ENCODE results near the gene FNIP1. TPM values are rescaled to one million over a fixed set of nuclear protein-coding genes. Genes with fewer than 3 reads are reported as not detected.

FNIP1 gene
- total RNA-seq, 1 donor from 2014 or later = 30.6 TPM

- no peak for TF ChIP-seq CTCF (IDR thresholded peaks at IDR 0.05; ENCODE audit: unreplicated experiment)
- Mint-ChIP-seq H3K4me1 (ENCODE audit: unreplicated experiment) (no peaks in the 10 kb centered on the region), H3K4me3 (ENCODE audit: unreplicated experiment) (no peak overlapping the region), H3K9me3 (ENCODE audit: unreplicated experiment) (no peaks in the 10 kb centered on the region), H3K36me3 (ENCODE audit: low read depth, unreplicated experiment) (peaks cover 38% of the 10 kb centered on the region), H3K27me3 (ENCODE audit: unreplicated experiment) (peaks cover 4% of the 10 kb centered on the region), H3K27ac (ENCODE audit: unreplicated experiment) (no peak overlapping the region)
- DNase-seq (ENCODE audit: low spot score) = no peak
Measured at GRCh38 chr5:131672776-131673175, 124.0 kb downstream of the FNIP1 start.

DNA sequence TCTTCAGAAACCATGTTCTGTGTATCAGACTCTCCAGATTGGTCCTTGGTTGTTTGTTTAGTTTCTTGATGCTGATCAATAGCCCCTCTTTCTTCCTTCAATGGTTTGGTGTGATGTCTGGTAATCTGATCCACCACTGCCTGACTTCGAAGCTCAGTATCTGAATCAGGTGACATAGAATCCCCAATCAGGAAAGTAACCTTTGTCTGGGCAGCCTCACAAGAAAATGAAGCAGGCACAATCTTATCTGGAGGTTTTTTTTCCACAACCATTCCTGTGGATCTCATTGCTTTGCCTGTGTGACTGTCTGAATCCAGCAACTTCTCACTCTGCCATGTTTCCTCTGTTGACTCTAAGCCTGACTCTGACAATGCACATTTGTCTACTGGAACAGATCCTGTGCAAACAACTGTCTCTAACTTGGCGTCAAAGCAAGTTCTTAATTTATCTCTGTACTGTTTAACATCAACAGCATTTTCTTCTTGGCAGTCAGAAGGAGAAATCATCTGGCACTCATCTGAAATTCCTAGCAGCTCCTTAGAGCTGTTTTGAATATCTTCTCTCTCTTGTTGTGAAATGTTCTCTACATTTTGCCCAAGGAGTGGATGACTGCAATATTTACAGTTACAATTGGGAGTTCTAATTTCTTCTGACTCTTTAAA lies 124.7 kb downstream of the FNIP1 start:
- TF ChIP-seq CTCF (IDR thresholded peaks at IDR 0.05; ENCODE audit: unreplicated experiment) = no peak
- no peak for DNase-seq (ENCODE audit: low spot score)
- no peaks in the 10 kb centered on the region for H3K9me3 Mint-ChIP-seq (ENCODE audit: unreplicated experiment)
- no peak overlapping the region for H3K27ac Mint-ChIP-seq (ENCODE audit: unreplicated experiment)
- no peak overlapping the region for H3K4me3 Mint-ChIP-seq (ENCODE audit: unreplicated experiment)
- no peaks in the 10 kb centered on the region for H3K4me1 Mint-ChIP-seq (ENCODE audit: unreplicated experiment)
- H3K27me3 Mint-ChIP-seq (ENCODE audit: unreplicated experiment) = peaks cover 4% of the 10 kb centered on the region
- peaks cover 36% of the 10 kb centered on the region for H3K36me3 Mint-ChIP-seq (ENCODE audit: low read depth, unreplicated experiment)

GRCh38 chr5:131671409-131671808 lies 125.4 kb downstream of the FNIP1 start:
- no peak overlapping the region for H3K27ac Mint-ChIP-seq (ENCODE audit: unreplicated experiment)
- no peak for DNase-seq (ENCODE audit: low spot score)

DNA sequence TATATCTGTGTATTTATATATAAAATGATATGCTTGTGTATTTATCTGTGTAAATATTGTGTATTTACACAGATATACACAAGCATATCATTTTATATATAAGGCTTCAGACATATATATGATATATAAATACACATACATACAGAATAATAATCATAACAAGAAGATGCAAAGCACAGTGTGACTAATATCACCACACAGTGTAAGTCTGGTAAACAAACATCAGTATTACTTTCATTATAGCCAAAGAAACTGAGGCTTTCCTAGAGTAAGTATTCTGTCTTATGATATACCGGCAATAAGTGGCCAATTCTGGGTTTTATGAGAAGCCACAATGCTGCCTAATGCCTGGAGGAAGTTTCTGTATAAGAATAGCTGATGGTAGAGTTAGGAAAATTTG lies 131.9 kb downstream of the FNIP1 start:
- no peak for DNase-seq (ENCODE audit: low spot score)
- Mint-ChIP-seq H3K27ac (ENCODE audit: unreplicated experiment) (no peak overlapping the region), H3K36me3 (ENCODE audit: low read depth, unreplicated experiment) (peaks cover 33% of the 10 kb centered on the region), H3K4me3 (ENCODE audit: unreplicated experiment) (no peak overlapping the region), H3K27me3 (ENCODE audit: unreplicated experiment) (peaks cover 3% of the 10 kb centered on the region), H3K9me3 (ENCODE audit: unreplicated experiment) (peaks cover 11% of the 10 kb centered on the region), H3K4me1 (ENCODE audit: unreplicated experiment) (no peaks in the 10 kb centered on the region)
- no peak for TF ChIP-seq CTCF (IDR thresholded peaks at IDR 0.05; ENCODE audit: unreplicated experiment)

More at GRCh38 chr5:131671409-131671808, 125.4 kb downstream of the FNIP1 start:
- Mint-ChIP-seq H3K4me1 (ENCODE audit: unreplicated experiment) (no peaks in the 10 kb centered on the region), H3K27me3 (ENCODE audit: unreplicated experiment) (peaks cover 1% of the 10 kb centered on the region), H3K9me3 (ENCODE audit: unreplicated experiment) (no peaks in the 10 kb centered on the region), H3K4me3 (ENCODE audit: unreplicated experiment) (no peak overlapping the region), H3K36me3 (ENCODE audit: low read depth, unreplicated experiment) (peaks cover 29% of the 10 kb centered on the region)
- TF ChIP-seq CTCF (IDR thresholded peaks at IDR 0.05; ENCODE audit: unreplicated experiment) = no peak

- Mint-ChIP-seq H3K27ac (ENCODE audit: unreplicated experiment) (no peak overlapping the region), H3K36me3 (ENCODE audit: low read depth, unreplicated experiment) (peaks cover 43% of the 10 kb centered on the region), H3K27me3 (ENCODE audit: unreplicated experiment) (peaks cover 6% of the 10 kb centered on the region), H3K9me3 (ENCODE audit: unreplicated experiment) (peaks cover 11% of the 10 kb centered on the region), H3K4me3 (ENCODE audit: unreplicated experiment) (peak overlapping the region; percentile 63), H3K4me1 (ENCODE audit: unreplicated experiment) (no peaks in the 10 kb centered on the region)
- no peak for DNase-seq (ENCODE audit: low spot score)
- TF ChIP-seq CTCF (IDR thresholded peaks at IDR 0.05; ENCODE audit: unreplicated experiment) = no peak
Measured at GRCh38 chr5:131661933-131662332, 134.9 kb downstream of the FNIP1 start.

Data from endothelial cell (in vitro differentiated cells).